ENCODE data around the gene CYTH2.

CYTH2 gene

GRCh38 chr19:48530066-48530720, 61.0 kb downstream of the CYTH2 start:
- H3K36me3 ChIP-seq (replicated peaks): no peaks in the 10 kb centered on the region
- in situ Hi-C loops (cut with HindIII; ENCODE audit: low pct_ligation_motif_present, low sequenced_read_pairs): no loop called here
- H3K27ac ChIP-seq: no peak overlapping the region

GRCh38 chr19:48530770-48531169, 61.6 kb downstream of the CYTH2 start:
- no peak overlapping the region for H3K4me3 ChIP-seq (ENCODE audit: low read depth, low read length)
- H3K36me3 ChIP-seq (replicated peaks): no peaks in the 10 kb centered on the region
- no peaks in the 10 kb centered on the region for H3K27me3 ChIP-seq (replicated peaks)
- no peak for DNase-seq
- TF ChIP-seq, protein P1, sequence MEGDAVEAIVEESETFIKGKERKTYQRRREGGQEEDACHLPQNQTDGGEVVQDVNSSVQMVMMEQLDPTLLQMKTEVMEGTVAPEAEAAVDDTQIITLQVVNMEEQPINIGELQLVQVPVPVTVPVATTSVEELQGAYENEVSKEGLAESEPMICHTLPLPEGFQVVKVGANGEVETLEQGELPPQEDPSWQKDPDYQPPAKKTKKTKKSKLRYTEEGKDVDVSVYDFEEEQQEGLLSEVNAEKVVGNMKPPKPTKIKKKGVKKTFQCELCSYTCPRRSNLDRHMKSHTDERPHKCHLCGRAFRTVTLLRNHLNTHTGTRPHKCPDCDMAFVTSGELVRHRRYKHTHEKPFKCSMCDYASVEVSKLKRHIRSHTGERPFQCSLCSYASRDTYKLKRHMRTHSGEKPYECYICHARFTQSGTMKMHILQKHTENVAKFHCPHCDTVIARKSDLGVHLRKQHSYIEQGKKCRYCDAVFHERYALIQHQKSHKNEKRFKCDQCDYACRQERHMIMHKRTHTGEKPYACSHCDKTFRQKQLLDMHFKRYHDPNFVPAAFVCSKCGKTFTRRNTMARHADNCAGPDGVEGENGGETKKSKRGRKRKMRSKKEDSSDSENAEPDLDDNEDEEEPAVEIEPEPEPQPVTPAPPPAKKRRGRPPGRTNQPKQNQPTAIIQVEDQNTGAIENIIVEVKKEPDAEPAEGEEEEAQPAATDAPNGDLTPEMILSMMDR (IDR thresholded peaks at IDR 0.05; ENCODE audit: low read depth, low read length, missing control alignments): no peak
- in situ Hi-C loops (cut with HindIII; ENCODE audit: low pct_ligation_motif_present, low sequenced_read_pairs): no loop called here
- no peak overlapping the region for H3K27ac ChIP-seq

More at GRCh38 chr19:48530066-48530720, 61.0 kb downstream of the CYTH2 start:
- Histone ChIP-seq H3K27me3 (replicated peaks) (no peaks in the 10 kb centered on the region), H3K4me3 (ENCODE audit: low read depth, low read length) (no peak overlapping the region)
- TF ChIP-seq, protein P1 (IDR thresholded peaks at IDR 0.05; ENCODE audit: low read depth, low read length, missing control alignments): no peak
- no peak for DNase-seq
